Pancreas (tissue), 10 donors: Measurements from ENCODE around the gene RPS6KC1. TPM values are rescaled to one million over a fixed set of nuclear protein-coding genes. Genes with fewer than 3 reads are reported as not detected.

Source experiments
- ATAC-seq, 4 donors: fragments of 200-7000 bp; cut with Tn5 transposase; one replicate each; pipeline versions ENCODE4 v1.8.0 to v1.9.1; 2020; ENCODE audit warnings: mild to moderate bottlenecking in 4 of 4, moderate library complexity in 4 of 4
- DNase-seq, 6 donors: peaks; one replicate each; pipeline ENCODE4 v3.0.0-alpha.2; 2020
- FAIRE-seq: peaks from 2 replicates; lab custom pipeline; 2012; peaks lifted over from hg19 to GRCh38; lab: Jason Lieb, UNC
- H3K27ac ChIP-seq, 4 donors: fragments of 200-600 bp; sonication (generic); 1 replicate in 3 of 4; 2 replicates in 1 of 4; pipeline versions ENCODE4 v1.5.0 to v1.8.0; 2020
- H3K27me3 ChIP-seq, 4 donors: fragments of 200-600 bp; one replicate each; pipeline ENCODE4 v1.8.0; 2021
- H3K36me3 ChIP-seq, 3 donors: fragments of 200-600 bp; sonication (generic) in 1 of 3; one replicate each; pipeline versions ENCODE4 v1.5.0 to v1.8.0; 2020 to 2021
- H3K4me1 ChIP-seq, 3 donors: fragments of 200-600 bp; one replicate each; pipeline ENCODE4 v1.8.0; 2021
- H3K4me3 ChIP-seq, 4 donors: fragments of 200-600 bp; sonication (generic) in 2 of 4; one replicate each; pipeline versions ENCODE4 v1.5.0 to v1.8.0; 2020 to 2021
- H3K9me3 ChIP-seq, 4 donors: fragments of 200-600 bp; one replicate each; pipeline ENCODE4 v1.8.0; 2021
- WGBS, 2 donors: extraction: QIAGEN DNeasy Blood & Tissue Kit; methylation state at CpG; one replicate each; pipeline ENCODE4 v1.1.7; 2013; 5-methylcytosine and 5-hydroxymethylcytosine counted together
- intact Hi-C, 3 donors: fragments of 100-400 bp; cut with DNase I; formaldehyde crosslinking; loops; one replicate each; pipeline versions ENCODE4 v1.11.1 to v1.14.2; 2022
- polyA plus RNA-seq, 2 donors: library from polyadenylated mRNA; stranded (reverse); fragments of 200-250 nt; gene quantifications; one replicate each; pipeline ENCODE4 v1.2.3, GENCODE V29; 2013
- total RNA-seq, 6 donors: library from RNA; stranded (reverse); fragmentation: NEBNext Ultra II Directional in 4 of 6; extraction: Animal tissue kit (Norgen Biotek cat#: 25700) in 4 of 6; gene quantifications; one replicate each; pipeline versions ENCODE4 v1.2.1 to v1.2.4, GENCODE V29; 2021 to 2023
- TF ChIP-seq, protein P1 (sequence below), 4 donors: fragments of 200-600 bp; sonication (generic) in 3 of 4; IDR thresholded peaks; one replicate each; pipeline versions ENCODE4 v1.5.0 to v1.8.0; 2021; ENCODE audit warnings: antibody characterized with exemption in 4 of 4
- donor health status: healthy with polysubstance abuse.
- donor health status: DM: no; HTN: no; CAD: no; lungs with moderate emphysema.
- donor health status: DM: no; HTN: no; CAD: no.
- donor health status: control.
- donor health status: control.
- donor health status: Bipolar disorder and iron deficiency.
- donor health status: DM: yes; HTN: yes; CAD: no.
- donor health status: DM: no; HTN: no; CAD: no.
- donor health status: DM: no; HTN: no; CAD: no.
- donor health status: DM: yes; HTN: yes; CAD: no.

RPS6KC1 gene
- total and polyA plus RNA-seq, 8 donors = 2.3 to 11.4 (median 7.0) TPM

- FAIRE-seq = no peak
- TF ChIP-seq, protein P1, sequence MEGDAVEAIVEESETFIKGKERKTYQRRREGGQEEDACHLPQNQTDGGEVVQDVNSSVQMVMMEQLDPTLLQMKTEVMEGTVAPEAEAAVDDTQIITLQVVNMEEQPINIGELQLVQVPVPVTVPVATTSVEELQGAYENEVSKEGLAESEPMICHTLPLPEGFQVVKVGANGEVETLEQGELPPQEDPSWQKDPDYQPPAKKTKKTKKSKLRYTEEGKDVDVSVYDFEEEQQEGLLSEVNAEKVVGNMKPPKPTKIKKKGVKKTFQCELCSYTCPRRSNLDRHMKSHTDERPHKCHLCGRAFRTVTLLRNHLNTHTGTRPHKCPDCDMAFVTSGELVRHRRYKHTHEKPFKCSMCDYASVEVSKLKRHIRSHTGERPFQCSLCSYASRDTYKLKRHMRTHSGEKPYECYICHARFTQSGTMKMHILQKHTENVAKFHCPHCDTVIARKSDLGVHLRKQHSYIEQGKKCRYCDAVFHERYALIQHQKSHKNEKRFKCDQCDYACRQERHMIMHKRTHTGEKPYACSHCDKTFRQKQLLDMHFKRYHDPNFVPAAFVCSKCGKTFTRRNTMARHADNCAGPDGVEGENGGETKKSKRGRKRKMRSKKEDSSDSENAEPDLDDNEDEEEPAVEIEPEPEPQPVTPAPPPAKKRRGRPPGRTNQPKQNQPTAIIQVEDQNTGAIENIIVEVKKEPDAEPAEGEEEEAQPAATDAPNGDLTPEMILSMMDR (IDR thresholded peaks at IDR 0.05) = no peak
- Histone ChIP-seq H3K4me3 (no peak overlapping the region), H3K9me3 (no peaks in the 10 kb centered on the region), H3K4me1 (peaks cover 7 to 18% (median 8%) of the 10 kb centered on the region in 3 donors), H3K27ac (no peak overlapping the region), H3K36me3 (no peaks in the 10 kb centered on the region), H3K27me3 (no peaks in the 10 kb centered on the region)
- intact Hi-C loops = no loop called here
- no peak for DNase-seq
- ATAC-seq = no peak
- 44 to 56% methylated on average over 1 of the region's 1 CpG for WGBS, 2 donors
Measured at GRCh38 chr1:213049232-213049631, 1.8 kb upstream of the RPS6KC1 start.

- H3K4me1 ChIP-seq = peaks cover 7 to 18% (median 8%) of the 10 kb centered on the region in 3 donors
- DNase-seq = no peak
- H3K36me3 ChIP-seq = no peaks in the 10 kb centered on the region
- no peak for FAIRE-seq
- intact Hi-C loops = no loop called here
- H3K9me3 ChIP-seq = no peaks in the 10 kb centered on the region
- WGBS, 2 donors = 15% methylated on average over 15 of the region's 15 CpGs
- ATAC-seq = peak; percentile 44 to 65 (median 51)
- peak overlapping the region; percentile 51 to 90 (median 80) for H3K4me3 ChIP-seq
- H3K27ac ChIP-seq = peak overlapping the region; percentile 33 to 77 (median 60)
- no peaks in the 10 kb centered on the region for H3K27me3 ChIP-seq
- TF ChIP-seq, protein P1 (IDR thresholded peaks at IDR 0.05) = no peak
Measured at GRCh38 chr1:213050745-213051126, 305 bp upstream of the RPS6KC1 start.

DNA sequence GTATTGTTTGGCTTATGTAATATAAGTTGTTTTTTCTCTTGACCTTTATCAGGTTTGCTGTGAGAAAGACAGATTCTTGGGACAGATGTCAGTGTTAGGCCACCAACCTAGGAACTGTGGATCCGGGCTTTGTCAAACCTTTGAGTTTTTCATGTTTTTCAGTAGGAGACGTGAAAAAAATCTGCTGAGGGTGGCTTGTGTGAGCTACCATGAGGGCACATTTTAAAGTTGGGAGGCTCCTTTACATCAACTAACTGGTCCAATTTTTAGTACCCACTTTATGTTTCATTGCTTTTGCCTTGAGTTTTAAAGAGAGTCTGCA, 801 bp downstream of the RPS6KC1 start:
- FAIRE-seq (no peak), DNase-seq (no peak), ATAC-seq (no peak)
- peak overlapping the region; percentile 51 to 90 (median 80) for H3K4me3 ChIP-seq
- H3K4me1 ChIP-seq = peaks cover 7 to 14% (median 8%) of the 10 kb centered on the region in 3 donors
- WGBS, 2 donors = 12 to 13% methylated on average over 2 of the region's 2 CpGs
- no peaks in the 10 kb centered on the region for H3K9me3 ChIP-seq
- intact Hi-C loops = no loop called here
- no peak overlapping the region for H3K27ac ChIP-seq
- TF ChIP-seq, protein P1 (IDR thresholded peaks at IDR 0.05) = no peak
- no peaks in the 10 kb centered on the region for H3K27me3 ChIP-seq
- H3K36me3 ChIP-seq = no peaks in the 10 kb centered on the region

DNA sequence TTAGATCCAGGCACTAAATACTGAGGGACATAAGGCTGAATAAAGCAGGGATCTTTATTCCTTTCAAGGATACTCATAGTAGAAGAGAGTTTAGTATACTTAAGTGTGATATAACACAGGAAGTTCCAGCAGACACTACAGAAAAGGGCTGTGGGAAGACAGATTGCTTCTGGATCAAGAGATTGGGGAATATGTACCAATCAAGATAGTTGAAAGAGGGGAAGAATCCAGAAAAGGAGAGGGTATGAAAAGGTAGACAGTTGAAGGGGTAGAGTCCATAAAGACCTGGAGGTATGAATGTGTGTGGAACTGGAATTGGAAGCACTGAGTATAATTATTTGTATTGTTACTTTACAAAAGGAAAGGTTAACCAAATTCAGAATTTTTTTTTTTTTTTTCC, 2.4 kb downstream of the RPS6KC1 start:
- TF ChIP-seq, protein P1 (IDR thresholded peaks at IDR 0.05) = no peak
- Histone ChIP-seq H3K9me3 (no peaks in the 10 kb centered on the region), H3K27me3 (no peaks in the 10 kb centered on the region), H3K4me1 (peaks cover 7 to 14% (median 8%) of the 10 kb centered on the region in 3 donors), H3K27ac (no peak overlapping the region), H3K36me3 (no peaks in the 10 kb centered on the region), H3K4me3 (no peak overlapping the region)
- DNase-seq (no peak), FAIRE-seq (no peak), ATAC-seq (no peak)
- intact Hi-C loops = no loop called here

DNA sequence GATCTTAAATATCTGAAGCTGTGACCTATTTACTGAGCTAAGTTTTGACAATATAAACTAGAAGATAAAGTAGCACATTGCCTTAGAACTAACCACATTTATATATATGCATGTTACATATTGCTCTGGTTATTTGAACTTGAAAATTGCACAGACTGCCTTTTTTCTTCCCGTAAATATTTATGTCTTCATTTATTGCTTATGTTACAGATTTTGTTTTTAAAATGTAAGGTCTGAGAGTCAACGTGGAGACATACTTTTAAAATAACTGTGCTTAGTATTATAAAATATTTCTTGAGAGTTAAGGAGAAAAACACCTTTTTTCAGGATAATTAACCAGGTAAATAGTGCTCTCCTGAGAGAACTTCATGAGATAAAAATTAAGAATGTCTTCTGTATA, 3.1 kb downstream of the RPS6KC1 start:
- peaks cover 7 to 14% (median 8%) of the 10 kb centered on the region in 3 donors for H3K4me1 ChIP-seq
- no peaks in the 10 kb centered on the region for H3K9me3 ChIP-seq
- FAIRE-seq = no peak
- no peaks in the 10 kb centered on the region for H3K36me3 ChIP-seq
- H3K4me3 ChIP-seq = no peak overlapping the region
- TF ChIP-seq, protein P1 (IDR thresholded peaks at IDR 0.05) = no peak
- no peak for DNase-seq
- H3K27me3 ChIP-seq = no peaks in the 10 kb centered on the region
- intact Hi-C loops = no loop called here
- WGBS, 2 donors = 84 to 91% methylated on average over 2 of the region's 2 CpGs
- H3K27ac ChIP-seq = no peak overlapping the region
- ATAC-seq = no peak
